LNCAP (cell line): ENCODE results near the gene HMGCR.

Experiments
- CTCF ChIP-seq: fragments of 450-650 bp; IDR thresholded peaks from 2 replicates; pipeline ENCODE4 v1.5.1; 2017; ENCODE audit warnings: mild to moderate bottlenecking

HMGCR gene

GRCh38 chr5:75380099-75380498 is 43.1 kb downstream of the HMGCR start:
- TF ChIP-seq CTCF, result no peak

- TF ChIP-seq CTCF, result no peak
Observed at GRCh38 chr5:75381456-75381855, 44.4 kb downstream of the HMGCR start.

GRCh38 chr5:75384218-75384617 is 47.2 kb downstream of the HMGCR start:
- TF ChIP-seq CTCF, result no peak

GRCh38 chr5:75387806-75388205 is 50.8 kb downstream of the HMGCR start:
- no peak for TF ChIP-seq CTCF

- no peak for TF ChIP-seq CTCF
Observed at GRCh38 chr5:75389430-75389829, 52.4 kb downstream of the HMGCR start.

- TF ChIP-seq CTCF, result no peak
Observed at GRCh38 chr5:75395277-75395676, 58.3 kb downstream of the HMGCR start.

- no peak for TF ChIP-seq CTCF
Observed at GRCh38 chr5:75405296-75405695, 68.3 kb downstream of the HMGCR start.
